ENCODE results near the gene ST6GALNAC3.
"Not testable (repeated sequence)": the region's sequence is repeated elsewhere in the genome, so short reads cannot be mapped to it uniquely, and the experiment has no call there.

The ST6GALNAC3 gene

DNA sequence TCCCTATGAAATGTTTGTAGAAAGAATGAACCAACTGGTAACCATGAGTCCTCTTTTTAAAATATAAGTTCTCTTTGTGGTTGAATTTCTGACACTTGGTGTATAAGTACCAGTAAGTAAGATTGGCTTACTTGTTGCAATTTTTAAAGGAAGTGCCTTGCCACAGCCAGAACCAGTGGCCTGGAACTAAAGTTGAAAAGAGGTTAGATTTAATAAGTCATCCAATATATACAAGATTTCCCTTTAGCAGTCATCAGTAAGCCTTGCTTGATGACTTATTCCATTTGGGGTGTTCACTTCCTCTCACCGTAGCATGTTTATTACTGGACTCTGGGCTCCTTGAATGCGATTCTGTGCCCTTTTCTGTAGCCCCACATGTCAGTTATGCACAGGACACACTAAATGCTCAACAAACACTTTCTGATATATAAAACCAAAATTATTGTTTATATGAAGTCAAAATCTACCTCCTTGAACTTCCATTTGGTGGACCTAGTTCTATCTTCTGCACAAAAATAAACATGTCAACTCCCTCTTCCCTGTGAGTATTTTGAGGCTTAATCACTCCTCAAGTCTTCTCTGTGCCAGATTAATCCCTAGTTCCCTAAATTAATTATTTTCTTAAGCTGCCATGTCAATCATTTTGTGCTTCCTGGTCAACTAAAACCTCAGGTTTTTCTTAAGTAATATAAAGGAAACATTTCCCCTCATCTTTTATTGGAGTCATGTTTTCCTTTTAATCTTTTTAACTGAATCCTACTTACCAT is 218.1 kb downstream of the ST6GALNAC3 start:
- no peak for DNase-seq

DNA sequence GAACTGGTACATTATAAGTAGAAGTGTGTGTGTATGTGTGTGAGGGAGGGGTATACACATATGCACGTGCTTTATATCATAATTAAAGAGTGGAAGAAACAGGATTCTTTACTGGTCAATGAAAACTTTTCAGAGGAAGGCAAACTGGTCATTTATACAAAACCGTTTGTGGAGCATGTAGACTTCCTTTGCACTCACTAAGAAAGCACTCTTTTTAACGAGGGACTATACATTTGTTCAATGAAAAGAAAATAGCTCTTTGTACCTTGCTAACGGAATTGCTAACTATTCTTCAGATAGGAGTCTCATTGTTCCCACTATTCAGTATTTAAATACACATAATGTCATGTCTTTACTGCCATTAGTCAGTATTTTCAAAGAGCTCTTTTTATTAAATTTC is 219.3 kb downstream of the ST6GALNAC3 start:
- DNase-seq, result no peak

DNA sequence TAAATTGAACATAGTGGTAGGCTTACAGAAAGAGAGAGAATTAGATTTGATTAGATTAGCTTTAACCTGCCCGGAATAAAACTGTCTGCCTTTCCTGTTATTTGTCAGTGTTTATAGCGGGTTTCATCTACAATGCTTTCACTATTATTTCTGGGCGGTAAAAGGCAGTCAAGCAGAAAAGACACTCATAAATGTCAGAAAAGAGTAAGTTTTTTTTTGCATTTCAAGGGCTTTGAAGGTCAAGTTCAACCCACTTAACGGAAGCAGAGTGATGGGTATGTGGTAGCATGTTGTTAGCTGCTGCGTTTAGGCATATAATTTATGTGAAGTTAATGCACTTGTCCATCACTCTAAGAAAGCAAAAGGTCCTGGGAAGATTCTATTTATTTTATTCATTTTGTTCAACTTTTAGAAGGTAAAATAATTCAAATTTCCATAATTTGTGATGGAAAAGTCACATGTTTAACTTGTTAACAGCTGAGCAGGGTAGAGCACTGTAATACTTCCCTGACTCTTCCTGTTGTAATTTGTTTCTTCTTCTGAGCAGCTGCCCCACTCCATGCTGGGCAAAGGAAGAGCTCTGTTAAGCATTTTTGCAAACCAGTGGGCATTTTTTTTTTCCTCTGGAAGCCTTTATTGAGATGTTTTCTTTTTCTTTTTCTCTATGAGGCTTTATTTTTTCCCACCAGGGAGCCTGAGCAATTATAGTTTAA is 220.1 kb downstream of the ST6GALNAC3 start:
- no peak for DNase-seq

DNA sequence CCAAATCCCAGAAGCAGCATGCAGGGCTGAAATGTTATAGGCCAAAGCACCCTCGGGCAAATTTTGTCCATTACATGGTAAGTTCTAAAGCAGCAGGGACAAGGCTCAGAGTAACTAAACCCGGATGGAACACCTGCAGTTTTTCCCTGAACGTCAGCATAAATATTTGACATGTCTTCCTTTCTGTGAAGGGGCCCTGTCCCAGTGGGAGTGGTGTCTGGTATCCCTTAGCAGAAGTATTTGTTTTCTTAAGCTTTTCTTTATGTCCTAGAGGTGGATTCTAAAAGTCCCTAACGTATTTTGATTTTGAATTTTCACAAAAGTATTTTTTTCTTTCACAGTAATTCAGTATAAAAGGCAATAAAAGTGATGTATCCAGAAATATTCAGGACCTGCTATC is 223.9 kb downstream of the ST6GALNAC3 start:
- no peak for DNase-seq

DNA sequence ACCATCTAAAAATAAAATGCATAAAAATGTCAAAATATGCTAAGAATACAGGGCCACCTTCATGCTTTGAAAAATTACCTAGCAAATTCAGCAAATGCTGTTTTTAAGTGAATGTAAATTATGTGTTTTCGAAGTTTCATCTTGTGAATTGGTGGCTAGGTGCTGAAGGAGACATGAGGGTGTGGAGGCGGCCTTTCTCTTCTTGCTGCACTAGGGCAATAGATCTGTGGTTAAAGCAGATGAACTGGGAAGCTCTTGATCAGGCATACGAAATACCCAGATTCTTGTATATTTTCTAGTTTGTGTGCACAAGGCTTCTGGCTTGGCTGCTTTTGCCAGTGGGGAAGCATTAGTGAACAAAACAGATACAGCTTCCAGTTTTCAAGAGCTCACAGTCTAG is 224.5 kb downstream of the ST6GALNAC3 start:
- no peak for DNase-seq

DNA sequence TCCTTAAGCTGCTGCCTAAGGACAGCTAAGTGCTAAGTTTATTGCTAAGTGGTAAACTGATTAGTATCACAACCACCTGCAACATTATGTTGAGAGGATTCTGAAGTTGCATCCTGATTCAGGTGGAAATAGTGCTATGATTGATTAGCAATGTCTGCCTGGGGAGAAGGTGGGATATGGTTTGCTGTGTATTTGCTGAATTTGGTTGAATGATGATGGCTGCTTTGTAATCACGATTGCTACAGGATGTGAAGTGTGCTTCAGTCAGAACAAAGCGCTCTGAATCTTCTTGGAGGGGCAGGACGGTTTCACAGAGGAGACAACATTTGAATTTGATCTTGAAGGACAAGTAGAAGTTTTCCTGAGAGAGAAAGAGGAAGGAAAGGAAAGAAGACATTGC is 226.0 kb downstream of the ST6GALNAC3 start:
- no peak for DNase-seq

DNA sequence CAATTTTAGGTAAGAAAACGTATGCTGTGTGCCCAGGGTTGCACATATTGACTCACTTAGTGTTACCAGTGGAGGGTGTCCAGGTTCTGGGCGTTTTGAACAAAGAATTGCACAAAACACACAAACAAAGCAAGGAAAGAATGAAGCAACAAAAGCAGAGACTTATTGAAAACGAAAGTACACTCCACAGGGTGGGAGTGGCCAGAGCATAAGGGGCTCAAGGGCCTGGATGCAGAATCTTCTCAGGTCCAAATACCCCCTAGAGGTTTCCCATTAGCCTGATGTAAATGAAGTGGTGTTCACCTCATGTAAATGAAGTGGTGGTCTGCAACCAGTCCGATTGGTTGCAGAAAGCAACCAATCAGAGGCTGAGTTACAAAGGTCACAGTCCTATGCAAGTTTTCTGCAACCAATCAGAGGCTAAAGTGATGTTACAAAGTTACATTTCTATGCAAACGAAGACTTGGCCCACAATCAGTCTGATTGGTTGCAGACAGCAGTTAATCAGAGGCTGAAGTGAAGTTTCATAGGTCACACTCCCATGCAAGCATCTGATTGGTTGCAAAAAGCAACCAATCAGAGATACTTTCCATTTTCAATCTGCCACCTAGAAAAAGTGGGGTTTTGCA is 228.3 kb downstream of the ST6GALNAC3 start:
- DNase-seq, result no peak

DNA sequence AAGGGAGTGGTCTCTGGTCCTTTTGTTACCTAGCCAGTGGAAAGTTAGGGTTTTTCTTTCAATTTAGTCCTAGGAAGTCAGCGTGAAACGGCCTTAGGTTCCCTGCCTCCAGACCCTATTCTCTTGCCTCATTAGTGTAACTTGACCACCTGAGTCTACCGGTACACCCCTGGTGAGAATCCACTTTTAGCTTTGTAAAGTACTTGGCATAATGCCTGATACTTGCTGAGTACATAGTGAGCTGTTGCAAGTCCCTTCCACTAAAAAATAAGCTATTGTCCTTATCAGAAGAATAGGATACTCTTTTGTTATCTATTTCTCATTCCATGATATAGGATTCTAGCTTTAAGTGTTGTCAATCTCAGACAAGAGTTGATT is 228.8 kb downstream of the ST6GALNAC3 start:
- DNase-seq, result no peak

DNA sequence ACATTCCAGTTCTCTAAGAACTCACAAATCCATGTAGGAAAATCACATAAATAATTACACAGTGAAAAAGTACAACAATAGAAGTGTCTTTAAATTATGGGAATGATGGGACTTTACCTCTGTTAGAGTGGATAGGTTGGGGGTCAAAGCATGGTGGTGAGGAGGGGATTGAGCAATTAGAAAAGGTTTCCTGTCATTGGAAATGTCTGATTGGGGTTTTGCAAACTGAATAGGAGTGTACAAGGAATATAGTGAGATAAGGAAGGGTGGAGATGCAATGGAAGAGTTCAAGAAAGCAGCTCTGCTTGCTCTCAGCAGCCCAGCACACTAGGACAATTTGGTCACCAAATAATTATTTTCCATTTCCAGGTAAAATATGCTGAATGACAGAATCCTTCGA is 238.8 kb downstream of the ST6GALNAC3 start:
- no peak for DNase-seq

DNA sequence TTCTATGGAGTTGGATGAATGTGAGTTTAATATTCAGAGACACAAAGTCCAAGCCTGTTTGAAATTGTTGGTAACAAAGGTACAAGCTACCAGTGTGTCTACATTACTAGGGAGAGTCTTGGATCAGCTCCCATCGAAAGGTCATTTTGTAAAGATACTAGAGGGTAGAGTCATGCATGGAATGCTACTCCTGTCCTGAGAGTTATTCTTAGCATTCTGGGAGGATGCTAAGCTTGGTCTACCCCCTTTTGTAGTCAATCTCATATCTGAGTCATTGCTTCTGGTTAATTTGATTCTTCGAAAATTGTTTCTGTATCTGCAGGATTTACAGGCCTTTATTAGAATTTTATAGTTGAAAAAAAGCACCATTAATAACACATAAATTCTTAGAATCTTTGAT is 240.2 kb downstream of the ST6GALNAC3 start:
- no peak for DNase-seq

DNA sequence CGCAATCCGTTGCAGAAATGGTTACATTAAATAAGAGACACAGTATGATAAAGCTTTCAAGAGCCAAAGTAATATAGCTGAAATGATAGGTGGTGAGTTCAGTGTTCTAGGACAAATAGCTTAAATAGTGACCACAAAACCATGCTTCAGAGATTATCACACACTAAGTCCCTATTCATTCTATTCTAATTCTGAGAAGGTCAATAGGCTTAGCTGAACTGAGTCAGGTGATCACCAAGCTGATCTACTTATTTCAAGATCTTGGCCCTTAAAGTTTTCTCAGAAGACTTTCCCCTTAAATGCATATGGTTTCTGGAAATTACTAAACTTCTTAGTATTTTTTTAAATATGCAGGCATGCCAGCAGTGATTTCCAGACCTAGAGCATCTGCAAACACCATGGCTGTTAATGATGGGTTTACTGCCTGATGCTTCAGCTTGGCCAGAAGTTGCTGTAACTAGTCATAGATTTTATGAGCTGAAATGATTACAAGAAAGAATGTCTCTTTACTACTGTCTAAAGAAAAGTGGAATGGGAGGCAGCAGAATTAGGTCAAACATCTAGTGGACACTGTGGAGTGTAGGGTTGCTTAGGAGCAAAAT is 242.9 kb downstream of the ST6GALNAC3 start:
- DNase-seq, result no peak

DNA sequence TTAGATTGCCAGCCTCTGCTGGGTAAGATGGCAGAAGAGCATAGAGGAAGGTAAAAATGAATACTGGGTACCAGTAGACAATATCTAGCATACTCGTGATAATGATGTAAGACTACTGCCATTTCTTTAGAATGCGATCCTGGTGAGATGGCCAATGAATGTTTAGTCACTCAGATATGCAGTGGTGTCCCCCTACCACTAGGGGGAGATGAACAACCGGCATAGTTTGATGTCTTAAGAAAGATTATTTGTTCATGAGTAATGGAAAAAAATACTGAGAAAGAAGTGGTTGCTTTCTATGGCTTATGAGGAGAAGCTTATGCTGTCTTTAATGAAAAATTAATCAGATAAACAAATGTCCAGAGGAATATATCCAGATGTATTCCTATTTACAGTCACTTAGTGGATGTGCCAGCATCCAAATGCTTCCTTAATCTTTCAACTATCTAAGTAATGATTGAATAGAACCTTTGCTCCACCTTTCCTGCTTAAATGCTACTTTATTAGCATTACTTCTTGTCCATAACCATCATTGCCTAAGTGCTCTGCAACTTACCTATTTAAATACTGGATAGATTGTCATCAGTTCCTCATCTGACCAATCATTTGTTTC is 256.6 kb downstream of the ST6GALNAC3 start:
- peak; percentile 21 for DNase-seq

DNA sequence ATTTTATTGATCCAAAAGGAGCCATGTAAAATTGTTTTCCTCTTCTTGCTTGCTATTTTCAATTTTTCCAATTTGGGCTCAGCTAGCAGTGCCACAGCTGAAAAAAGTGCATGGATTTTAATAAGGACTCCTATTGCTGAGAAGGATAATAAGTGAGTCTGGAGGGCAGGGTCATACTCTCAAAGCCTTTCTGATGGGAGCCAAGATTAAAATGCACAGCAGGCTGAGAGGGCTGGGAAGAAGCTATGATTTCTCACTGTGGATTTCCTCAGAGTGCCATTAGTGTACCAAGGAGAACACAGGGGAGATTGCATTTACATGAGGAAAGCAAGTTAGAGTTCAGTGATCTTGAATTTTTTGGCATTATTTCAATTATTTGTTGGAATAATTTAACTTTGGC is 261.3 kb downstream of the ST6GALNAC3 start:
- no peak for DNase-seq

DNA sequence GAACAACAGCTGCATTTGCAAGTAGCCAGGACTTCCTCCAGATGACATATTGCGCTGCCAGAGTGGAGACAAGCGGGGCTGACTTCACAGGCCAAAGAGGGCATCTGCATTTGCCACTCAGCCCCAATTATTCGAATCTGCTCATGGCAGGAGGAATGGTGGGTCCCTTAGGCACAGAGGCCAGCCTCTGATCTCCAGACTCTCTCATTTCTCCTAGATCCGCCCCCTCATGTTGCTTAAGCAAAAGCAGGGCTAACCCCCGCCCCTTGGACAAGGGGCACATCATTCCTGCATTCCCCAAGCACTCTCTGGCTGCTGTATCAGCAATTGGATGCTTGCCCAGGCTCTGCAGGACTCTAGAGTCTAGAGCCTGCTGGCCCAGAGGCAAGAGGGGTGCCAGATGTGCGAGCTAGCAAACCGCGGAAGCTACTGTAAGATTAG is 262.4 kb downstream of the ST6GALNAC3 start:
- peak; percentile 1 for DNase-seq

DNA sequence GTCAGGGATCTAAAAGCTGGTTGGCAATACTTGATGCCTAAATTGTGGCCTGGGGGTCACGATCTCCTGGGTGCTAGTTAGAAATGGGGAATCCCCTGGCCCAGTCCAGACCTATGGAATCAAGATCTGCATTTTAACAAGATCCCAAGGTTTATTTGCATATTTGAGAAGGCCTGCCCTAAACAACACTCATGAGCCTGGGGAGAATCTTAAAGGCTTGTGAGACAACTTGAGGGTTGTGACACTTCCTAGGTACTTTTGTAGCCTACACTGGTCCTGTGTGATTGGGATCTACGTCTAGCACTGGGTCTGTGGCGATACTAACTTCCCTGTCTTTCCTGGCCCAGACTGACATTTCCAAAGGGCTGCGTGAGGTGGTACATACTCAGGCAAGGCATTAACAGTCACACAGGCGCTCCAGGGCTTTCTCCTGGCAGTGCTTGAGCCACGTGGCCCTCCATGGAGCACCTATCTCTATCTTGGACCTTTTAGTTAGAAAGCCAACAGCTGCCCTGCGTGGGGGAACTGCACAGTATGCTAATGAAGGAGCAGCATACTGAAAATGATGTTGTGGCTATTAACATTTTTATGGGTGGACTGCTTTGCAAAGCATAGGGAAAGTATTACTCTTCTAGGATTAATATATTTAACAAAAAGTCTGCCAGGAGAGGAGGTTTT is 263.1 kb downstream of the ST6GALNAC3 start:
- no peak for DNase-seq

DNA sequence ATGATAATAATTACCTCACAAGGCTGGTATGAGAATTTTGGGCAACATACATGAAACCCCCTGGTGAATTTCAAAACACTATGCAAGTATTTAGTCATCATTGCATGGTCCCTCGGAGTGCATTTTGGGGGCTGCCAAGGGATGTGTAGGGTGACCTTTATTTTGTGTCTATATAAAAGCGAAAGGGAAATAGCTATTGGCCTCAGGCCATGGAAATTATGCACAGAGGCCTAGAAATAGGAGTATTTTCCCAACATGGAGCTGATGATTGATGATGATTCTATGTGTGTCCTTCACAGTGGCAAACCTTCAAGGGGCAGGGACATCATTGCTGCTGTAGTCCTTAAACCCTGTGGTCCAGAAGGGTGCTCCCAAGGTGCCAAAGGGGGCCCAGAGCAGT is 265.5 kb downstream of the ST6GALNAC3 start:
- no peak for DNase-seq

DNA sequence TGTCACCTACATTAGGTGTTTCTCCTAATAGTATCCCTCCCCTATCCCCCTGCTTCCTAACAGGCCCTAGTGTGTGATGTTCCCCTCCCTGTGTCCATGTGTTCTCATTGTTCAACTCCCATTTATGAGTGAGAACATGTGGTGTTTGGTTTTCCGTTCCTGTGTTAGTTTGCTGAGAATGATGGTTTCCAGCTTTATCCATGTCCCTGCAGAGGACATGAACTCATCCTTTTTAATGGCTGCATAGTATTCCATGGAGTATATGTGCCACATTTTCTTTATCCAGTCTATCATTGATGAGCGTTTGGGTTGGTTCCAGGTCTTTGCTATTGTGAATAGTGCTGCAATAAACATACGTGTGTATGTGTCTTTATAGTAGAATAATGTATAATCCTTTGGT is 267.3 kb downstream of the ST6GALNAC3 start:
- not testable (repeated sequence) for DNase-seq

DNA sequence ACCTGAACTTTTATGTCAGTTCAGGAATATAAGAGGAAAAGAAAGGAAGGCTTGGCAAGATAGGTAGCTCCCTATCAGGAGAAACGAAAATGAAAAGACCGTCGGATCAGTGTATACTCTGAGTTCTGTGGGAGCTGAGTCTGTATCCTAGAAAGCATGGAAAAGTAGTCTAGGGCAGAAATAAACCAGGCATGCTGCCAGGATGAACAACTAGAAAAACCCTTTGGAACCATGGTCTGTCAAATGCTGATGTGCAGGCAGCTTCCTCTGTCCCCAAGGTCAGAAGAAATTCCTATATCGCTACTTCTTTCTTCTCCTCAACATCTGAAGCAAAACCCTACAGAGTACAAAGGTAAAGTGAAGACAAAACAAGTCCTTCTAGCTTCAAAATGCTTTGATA is 268.8 kb downstream of the ST6GALNAC3 start:
- DNase-seq, result no peak

DNA sequence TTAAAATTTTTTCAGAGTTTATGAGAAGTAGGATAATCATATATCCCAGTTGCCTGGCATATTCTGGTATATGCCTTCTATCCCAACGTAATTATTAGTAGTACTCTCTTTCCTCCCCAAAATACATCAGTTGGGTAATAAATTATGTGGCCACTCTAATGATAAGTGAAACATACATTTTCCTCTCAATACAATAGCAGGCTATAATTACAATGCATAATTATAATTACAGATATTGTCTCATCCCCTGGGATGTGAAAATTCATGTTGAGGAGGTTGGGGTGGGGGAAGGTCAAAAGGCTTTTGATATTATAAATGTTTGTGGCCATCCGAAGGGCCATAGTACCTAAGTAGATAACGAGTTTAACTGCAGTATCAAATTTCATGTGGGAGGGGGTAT is 277.1 kb downstream of the ST6GALNAC3 start:
- no peak for DNase-seq

DNA sequence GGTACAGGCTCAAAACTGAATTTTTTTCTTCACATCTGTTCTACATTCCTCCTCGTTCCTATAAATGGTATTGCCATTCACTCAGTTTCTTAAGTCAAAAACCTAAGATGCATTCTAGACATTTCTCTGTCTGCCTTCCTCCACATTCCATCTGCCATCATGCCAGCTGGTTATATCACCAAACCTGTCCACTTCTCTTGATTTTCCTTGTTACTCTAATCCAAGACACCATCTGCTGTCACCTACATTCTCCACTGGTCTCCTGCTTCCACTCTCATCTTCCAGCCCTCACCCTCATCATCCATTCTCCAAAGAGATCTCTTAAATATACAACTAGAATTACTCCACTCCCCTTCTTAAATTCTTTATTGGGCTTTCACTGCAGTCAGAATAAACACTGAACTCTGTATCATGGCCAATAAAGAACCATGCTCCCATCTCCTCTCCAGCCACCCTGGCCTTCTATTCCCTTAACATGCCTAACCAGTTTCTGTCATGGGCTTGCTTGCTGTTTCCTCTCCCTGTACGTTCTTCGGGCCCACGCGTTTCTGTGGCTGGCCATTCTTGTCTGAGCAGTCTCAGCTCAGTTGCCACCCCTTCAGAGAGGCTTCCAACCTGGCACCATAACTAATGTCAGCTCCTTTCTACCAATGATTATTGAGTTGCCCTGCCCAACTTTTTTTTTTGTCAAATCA is 278.3 kb downstream of the ST6GALNAC3 start:
- no peak for DNase-seq

DNA sequence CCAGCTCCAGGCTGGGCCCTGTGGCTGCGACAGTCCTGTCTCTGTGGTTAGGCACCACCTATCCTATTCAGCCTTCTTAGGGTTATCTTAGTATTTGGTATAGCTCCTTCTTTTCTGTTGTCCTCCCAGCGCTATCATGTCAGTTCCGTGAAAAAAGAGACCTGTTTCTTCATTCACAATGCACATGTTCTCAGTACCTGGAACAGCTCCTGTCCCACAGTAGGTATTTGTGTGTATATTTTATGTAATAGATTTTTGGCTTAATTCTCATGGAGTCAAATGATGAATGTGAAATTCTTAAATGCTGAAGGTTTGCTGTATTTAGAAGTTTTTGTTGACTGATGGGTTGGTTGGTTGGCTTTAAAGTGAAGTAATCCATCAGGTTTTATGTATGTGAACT is 279.7 kb downstream of the ST6GALNAC3 start:
- no peak for DNase-seq

DNA sequence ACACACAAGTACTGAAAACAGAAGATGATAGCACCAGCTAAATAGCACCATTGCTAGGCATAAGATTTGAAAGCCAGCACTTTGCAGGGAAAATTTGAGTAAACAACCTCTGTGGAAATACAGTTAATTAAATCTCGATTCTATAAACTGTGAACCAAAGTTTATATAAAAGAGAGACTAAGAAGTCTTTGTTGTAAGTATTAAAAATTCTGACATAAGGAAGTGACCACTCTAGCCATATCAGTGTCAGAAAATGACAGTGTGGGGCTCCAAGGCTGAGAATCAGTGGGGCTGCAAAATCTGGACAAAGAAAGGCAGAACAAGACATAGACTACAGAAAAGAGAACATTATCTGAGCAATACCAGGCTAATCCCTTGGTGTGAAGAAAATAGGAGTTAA is 292.2 kb downstream of the ST6GALNAC3 start:
- no peak for DNase-seq

Measured in NCI-H2029 (cell line).